NCI-H2029 treated with DMSO at 0.1 percent for 48 hours (cell line): Measurements from ENCODE around the gene ETHE1.
"Not testable (repeated sequence)": the region's sequence is repeated elsewhere in the genome, so short reads cannot be mapped to it uniquely, and the experiment has no call there.

Experiments used
- DNase-seq: peaks from one replicate; lab custom pipeline; 2025; lab: John Stamatoyannopoulos, UW

The ETHE1 gene

GRCh38 chr19:43523696-43524095, 3.3 kb downstream of the ETHE1 start:
- DNase-seq, result not testable (repeated sequence)

GRCh38 chr19:43522929-43523328, 4.1 kb downstream of the ETHE1 start:
- no peak for DNase-seq

- peak; percentile 51 for DNase-seq
These were observed 7.4 kb downstream of the ETHE1 start for GRCh38 chr19:43519436-43520088.

GRCh38 chr19:43518051-43518450, 8.9 kb downstream of the ETHE1 start:
- DNase-seq, result no peak

- not testable (repeated sequence) for DNase-seq
These were observed 14.6 kb downstream of the ETHE1 start for GRCh38 chr19:43512399-43512798.

- DNase-seq, result no peak
These were observed 15.7 kb downstream of the ETHE1 start for GRCh38 chr19:43511324-43511723.

GRCh38 chr19:43510713-43511112, 16.3 kb downstream of the ETHE1 start:
- DNase-seq, result no peak

GRCh38 chr19:43507880-43508279, 19.1 kb downstream of the ETHE1 start:
- DNase-seq, result no peak

GRCh38 chr19:43506629-43507028, 20.4 kb downstream of the ETHE1 start:
- DNase-seq, result no peak

GRCh38 chr19:43505941-43506340, 21.1 kb downstream of the ETHE1 start:
- no peak for DNase-seq

GRCh38 chr19:43505186-43505456, 21.9 kb downstream of the ETHE1 start:
- DNase-seq, result no peak

GRCh38 chr19:43504426-43505185, 22.4 kb downstream of the ETHE1 start, which contains the start of gene PHLDB3:
Gene PHLDB3 (minus strand): TSS chr19:43504746. CDS start chr19:43504118, 628 bp downstream.
- DNase-seq, result peak; percentile 1

- DNase-seq, result peak; percentile 61
These were observed 23.2 kb downstream of the ETHE1 start for GRCh38 chr19:43503501-43504425.

- DNase-seq, result no peak
These were observed 24.5 kb downstream of the ETHE1 start for GRCh38 chr19:43502419-43502976.

GRCh38 chr19:43501661-43502418, 25.2 kb downstream of the ETHE1 start:
- DNase-seq, result no peak

- no peak for DNase-seq
These were observed 28.0 kb downstream of the ETHE1 start for GRCh38 chr19:43499042-43499441.

GRCh38 chr19:43498233-43498842, 28.7 kb downstream of the ETHE1 start:
- DNase-seq, result no peak

- no peak for DNase-seq
These were observed 30.0 kb downstream of the ETHE1 start for GRCh38 chr19:43496960-43497359.

GRCh38 chr19:43495082-43495481, 31.9 kb downstream of the ETHE1 start:
- no peak for DNase-seq

GRCh38 chr19:43490759-43491158, 36.2 kb downstream of the ETHE1 start:
- no peak for DNase-seq

- no peak for DNase-seq
These were observed 36.9 kb downstream of the ETHE1 start for GRCh38 chr19:43489979-43490599.
